K562 (cell line): ENCODE results near the gene CHST2. TPM values are rescaled to one million over a fixed set of nuclear protein-coding genes. Genes with fewer than 3 reads are reported as not detected.

ENCODE experiments used
- ATAC-seq: fragments of 200-7000 bp; cut with Tn5 transposase; 3 replicates; pipeline ENCODE4 v1.9.1; 2020; ENCODE audit warnings: moderate library complexity
- Bru-seq: library from RNA; stranded (reverse); fragments of 400-500 nt; gene quantifications from one replicate; lab custom pipeline; 2021; lab: Mats Ljungman, UMichigan
- BruChase-seq, 2 experiments: library from RNA; stranded (reverse); fragments of 400-500 nt; gene quantifications; one replicate each; lab custom pipeline; 2021; lab: Mats Ljungman, UMichigan
- BruUV-seq: library from RNA; stranded (reverse); fragments of 400-500 nt; replicated peaks from 2 replicates; lab custom pipeline; 2021; lab: Mats Ljungman, UMichigan
- CTCF ChIA-PET: fragments of 300-600 bp; formaldehyde crosslinking; extraction: SDS; loops from one replicate; lab custom pipeline; 2021; ENCODE audit warnings: low intra/inter-chr PET ratio; lab: Yijun Ruan, JAX
- POLR2A ChIA-PET: fragments of 300-600, 350-650 bp; sonication (Branson Sonifier 250); formaldehyde crosslinking; extraction: SDS; loops from one replicate; lab custom pipeline; 2021; ENCODE audit warnings: antibody characterized with exemption, inconsistent platforms; lab: Yijun Ruan, JAX
- DNase-seq, 4 experiments: peaks; one replicate each; pipeline versions ENCODE4 v3.0.0 to v3.0.0-alpha.2; 2011 to 2018; ENCODE audit warnings: low spot score in 3 of 4, mixed read lengths in 3 of 4; ENCODE audit errors: extremely low read depth in 1 of 4
- FAIRE-seq: peaks from 2 replicates; lab custom pipeline; 2011; peaks lifted over from hg19 to GRCh38; lab: Jason Lieb, UNC
- H2AFZ ChIP-seq: 2 replicates; pipeline ENCODE4 v1.6.0; 2011; ENCODE audit warnings: low read depth, low read length, control low read depth, inconsistent platforms
- H3K27ac ChIP-seq: fragments of 200-600 bp; 3 replicates; pipeline ENCODE4 v1.8.0; 2011; ENCODE audit warnings: low read depth, mild to moderate bottlenecking, control low read depth, inconsistent platforms, low read length, moderate library complexity, mixed read lengths; ENCODE audit errors: extremely low read depth
- H3K27me3 ChIP-seq, 2 experiments: fragments of 300-600 bp in 1 of 2; 2 replicates in 1 of 2; 3 replicates in 1 of 2; pipeline versions ENCODE4 v1.6.0 to v1.8.0; 2011; ENCODE audit warnings: inconsistent platforms in 2 of 2, low read length in 2 of 2, mild to moderate bottlenecking in 1 of 2, mixed read lengths in 1 of 2, moderate library complexity in 1 of 2; ENCODE audit not compliant: control insufficient read depth in 2 of 2, insufficient read depth in 2 of 2
- H3K36me3 ChIP-seq: fragments of 300-600 bp; 3 replicates; pipeline ENCODE4 v1.8.0; 2011; ENCODE audit warnings: mild to moderate bottlenecking, low read length, inconsistent platforms; ENCODE audit not compliant: control insufficient read depth, insufficient read depth
- H3K4me1 ChIP-seq, 2 experiments: fragments of 200-600 bp in 1 of 2; replicated peaks in 1 of 2; 2 replicates in 1 of 2; 3 replicates in 1 of 2; pipeline versions ENCODE4 v1.5.1 to v1.8.0; 2011; ENCODE audit warnings: inconsistent platforms in 2 of 2, low read length in 2 of 2, mild to moderate bottlenecking in 1 of 2, mixed read lengths in 1 of 2, moderate library complexity in 1 of 2; ENCODE audit not compliant: control insufficient read depth in 2 of 2, insufficient read depth in 2 of 2
- H3K4me2 ChIP-seq: 2 replicates; pipeline ENCODE4 v1.6.1; 2011; ENCODE audit warnings: low read length, control low read depth, inconsistent platforms, mixed read lengths; ENCODE audit not compliant: insufficient read depth
- H3K4me3 ChIP-seq: fragments of 200-600 bp; sonication (generic), shearing (Covaris generic); 2 replicates; pipeline ENCODE4 v1.5.1; 2016; ENCODE audit warnings: control low read depth, inconsistent platforms
- H3K79me2 ChIP-seq: fragments of 200-600 bp; 3 replicates; pipeline ENCODE4 v1.8.0; 2011; ENCODE audit warnings: low read length, inconsistent platforms; ENCODE audit not compliant: control insufficient read depth, insufficient read depth
- H3K9ac ChIP-seq, 2 experiments: 2 replicates each; pipeline versions ENCODE4 v1.6.0 to v1.6.1; 2011; ENCODE audit warnings: low read depth in 2 of 2, low read length in 2 of 2, control low read depth in 1 of 2, inconsistent platforms in 1 of 2, mild to moderate bottlenecking in 1 of 2, mixed read lengths in 1 of 2; ENCODE audit not compliant: insufficient read depth in 1 of 2
- H3K9me1 ChIP-seq: one replicate; pipeline ENCODE4 v1.6.0; 2011; ENCODE audit warnings: inconsistent platforms, mild to moderate bottlenecking, low read length, moderate library complexity; ENCODE audit not compliant: control insufficient read depth, insufficient read depth
- H3K9me3 ChIP-seq: replicated peaks from 2 replicates; pipeline ENCODE4 v1.5.1; 2011; ENCODE audit warnings: low read depth, low read length, inconsistent platforms; ENCODE audit not compliant: control insufficient read depth, insufficient read depth
- H4K20me1 ChIP-seq: replicated peaks from 2 replicates; pipeline ENCODE4 v1.6.1; 2011; ENCODE audit warnings: low read length, inconsistent platforms, mixed read lengths; ENCODE audit not compliant: control insufficient read depth, insufficient read depth
- GTF2A2 ChIP-seq: IDR thresholded peaks from 2 replicates; pipeline ENCODE4 v1.6.1; 2016; ENCODE audit warnings: mild to moderate bottlenecking, missing genetic modification characterization, missing compliant biosample characterization
- HBP1 ChIP-seq: fragments of 450-650 bp; formaldehyde crosslinking; IDR thresholded peaks from 2 replicates; pipeline ENCODE4 v1.4.0; 2022; ENCODE audit warnings: missing genetic modification characterization
- IRF2 ChIP-seq: sonication (generic); formaldehyde crosslinking; IDR thresholded peaks from 2 replicates; pipeline ENCODE4 v1.8.1; 2022; ENCODE audit warnings: mild to moderate bottlenecking, missing genetic modification reagents
- RBFOX2 ChIP-seq: fragments of 200-400 bp; formaldehyde crosslinking; IDR thresholded peaks from 2 replicates; pipeline ENCODE4 v1.6.1; 2017; ENCODE audit warnings: low read depth, mild to moderate bottlenecking, low read length, moderate library complexity
- SMARCA4 ChIP-seq: fragments of 450-650 bp; IDR thresholded peaks from 2 replicates; pipeline ENCODE4 v1.6.1; 2016
- TCF3 ChIP-seq: sonication (generic); formaldehyde crosslinking; IDR thresholded peaks from 2 replicates; pipeline ENCODE4 v1.4.0; 2020; ENCODE audit warnings: mild to moderate bottlenecking, missing genetic modification reagents
- TEAD4 ChIP-seq, 2 experiments: sonication (generic) in 1 of 2; formaldehyde crosslinking in 1 of 2; IDR thresholded peaks; 2 replicates each; pipeline versions ENCODE4 v1.6.1 to v1.8.0; 2012 to 2022; ENCODE audit warnings: borderline replicate concordance in 1 of 2, inconsistent platforms in 1 of 2, low read length in 1 of 2, mild to moderate bottlenecking in 1 of 2, missing genetic modification reagents in 1 of 2
- TFAM ChIP-seq: fragments of 250-450 bp; sonication (Bioruptor Pico); conservative IDR thresholded peaks from 2 replicates; pipeline ENCODE4 v1.5.0; 2021; ENCODE audit warnings: mild to moderate bottlenecking, moderate library complexity
- ZNF583 ChIP-seq: fragments of 250-450 bp; sonication (Bioruptor Pico); IDR thresholded peaks from 2 replicates; pipeline ENCODE4 v1.4.0; 2020
- ZNF639 ChIP-seq, 2 experiments: fragments of 200-800 bp in 1 of 2; sonication (Bioruptor generic) in 1 of 2; sonication (generic) in 1 of 2; formaldehyde crosslinking in 1 of 2; IDR thresholded peaks in 1 of 2; conservative IDR thresholded peaks in 1 of 2; 2 replicates each; pipeline versions ENCODE4 v1.5.0 to v1.6.1; 2016 to 2020; ENCODE audit warnings: missing compliant biosample characterization in 1 of 2, missing genetic modification characterization in 1 of 2, missing genetic modification reagents in 1 of 2
- WGBS: fragments of 100-300 bp; shearing (Covaris generic); methylation state at CpG from one replicate; pipeline ENCODE4 v1.1.6; 2016; ENCODE audit warnings: low coverage, mixed read lengths; ENCODE audit not compliant: insufficient coverage; ENCODE audit errors: missing lambda C conversion rate; 5-methylcytosine and 5-hydroxymethylcytosine counted together
- in situ Hi-C: fragments of 300-500 bp; cut with MboI; formaldehyde crosslinking; loops from 4 replicates; pipeline ENCODE4 v1.15.0; 2018; ENCODE audit warnings: inconsistent platforms, mixed read lengths
- intact Hi-C: fragments of 100-400 bp; cut with micrococcal nuclease; formaldehyde crosslinking; loops from 2 replicates; pipeline ENCODE4 v1.14.2; 2022
- long read RNA-seq, 3 experiments: library from polyadenylated mRNA in 2 of 3; library from RNA in 1 of 3; unstranded in 2 of 3; stranded (forward) in 1 of 3; transcript quantifications; one replicate each; pipeline ENCODE4 v2.0.0, GENCODE V29; 2019 to 2022
- polyA minus RNA-seq, 3 experiments: library from RNA; depleted of rRNA, polyadenylated mRNA; stranded (reverse); fragments of >200 nt; gene quantifications; 2 replicates each; pipeline ENCODE4 v1.2.3, GENCODE V29; 2011
- polyA plus RNA-seq, 8 experiments: library from polyadenylated mRNA; depleted of rRNA in 4 of 8; stranded (reverse) in 5 of 8; unstranded in 3 of 8; fragments of >200 nt; fragmentation: Nextera tagmentation in 2 of 8; fragmentation: Illumina TruSeq in 1 of 8; extraction: Ambion mirVana in 2 of 8; extraction: Trizol in 1 of 8; gene quantifications; 2 replicates each; pipeline versions ENCODE4 v1.2.1 to v1.2.3, GENCODE V29; 2011 to 2014; ENCODE audit warnings: inconsistent platforms in 1 of 8, missing spikeins in 1 of 8
- total RNA-seq, 7 experiments: library from RNA; depleted of rRNA in 6 of 7; stranded (reverse); fragments of >200 nt in 6 of 7; fragmentation: Illumina TruSeq in 2 of 7; extraction: Trizol in 2 of 7; gene quantifications; 2 replicates each; pipeline versions ENCODE4 v1.2.1 to v1.2.3, GENCODE V29; 2011 to 2021; ENCODE audit warnings: low replicate concordance in 1 of 7

The CHST2 gene
- total RNA-seq (2011; cell fraction: chromatin; rRNA removed; ENCODE audit: low replicate concordance), result 15.4 and 34.1 TPM in 2 replicates
- 40.4 and 52.0 TPM in 2 replicates for total RNA-seq (2011; cell fraction: nucleolus; rRNA removed)
- total RNA-seq (2011; cell fraction: nucleoplasm; rRNA removed), result 27.5 and 32.1 TPM in 2 replicates
- total RNA-seq (2014; rRNA removed), result 27.3 and 28.5 TPM in 2 replicates
- total RNA-seq (2014; rRNA removed; fragmentation: Illumina TruSeq; extraction: Trizol), result 10.6 and 10.7 TPM in 2 replicates
- 13.9 and 14.7 TPM in 2 replicates for total RNA-seq (2015; rRNA removed; fragmentation: Illumina TruSeq; extraction: Trizol)
- total RNA-seq (2021), result 55.1 and 60.3 TPM in 2 replicates
- 8.0 and 13.7 TPM in 2 replicates for polyA plus RNA-seq (2011; rRNA removed)
- polyA plus RNA-seq (2011; cell fraction: cytosol; rRNA removed), result 10.9 and 33.4 TPM in 2 replicates
- polyA plus RNA-seq (2011; cell fraction: nucleus; rRNA removed), result 19.2 and 52.4 TPM in 2 replicates
- 25.3 and 34.2 TPM in 2 replicates for polyA plus RNA-seq (2012)
- polyA plus RNA-seq (2014; fragmentation: Illumina TruSeq; extraction: Trizol), result 16.5 and 19.2 TPM in 2 replicates
- 1 to 10 TPM; 3.4 to 3.7 TPM for polyA plus RNA-seq (2014; fragmentation: Nextera tagmentation; extraction: Ambion mirVana)
- 32.6 and 36.4 TPM in 2 replicates for polyA plus RNA-seq (2014; rRNA removed)
- 4.3 and 8.8 TPM in 2 replicates for polyA minus RNA-seq (2011; rRNA and poly(A)+ RNA removed)
- polyA minus RNA-seq (2011; cell fraction: cytosol; rRNA and poly(A)+ RNA removed), result 17.7 and 18.6 TPM in 2 replicates
- polyA minus RNA-seq (2011; cell fraction: nucleus; rRNA and poly(A)+ RNA removed), result 21.2 and 23.4 TPM in 2 replicates
- percentile 81 among the genes with signal in this experiment for Bru-seq, nascent RNA
- BruChase-seq, experiment 1, labeled RNA remaining after a 2-hour chase, result percentile 72 among the genes with signal in this experiment
- percentile 73 among the genes with signal in this experiment for BruChase-seq, experiment 2, labeled RNA remaining after a 6-hour chase
- long read RNA-seq, experiment 1, full-length matches to known transcripts, result 133 of 370 reads
- long read RNA-seq, experiment 1, partial matches to known transcripts, result 221 of 370 reads
- long read RNA-seq, experiment 1, other reads (novel, unspliced or antisense), result 16 of 370 reads
- long read RNA-seq, experiment 2, full-length matches to known transcripts, result 139 of 204 reads
- long read RNA-seq, experiment 2, partial matches to known transcripts, result 56 of 204 reads
- long read RNA-seq, experiment 2, other reads (novel, unspliced or antisense), result 9 of 204 reads
- long read RNA-seq, experiment 3, full-length matches to known transcripts, result 11 of 22 reads
- long read RNA-seq, experiment 3, partial matches to known transcripts, result 8 of 22 reads
- long read RNA-seq, experiment 3, other reads (novel, unspliced or antisense), result 3 of 22 reads

GRCh38 chr3:143119009-143119914, at the start of gene CHST2:
Gene CHST2, plus strand, starts transcription at chr3:143119771. Its CDS starts 1,046 bp downstream, at chr3:143120817.
- ATAC-seq, result peak; percentile 89
- intact Hi-C loops, result loop anchor here (2.0 kb wide), 1 partner anchor 34 kb away; no protein-coding TSS in a partner anchor
- ChIA-PET POLR2A (interaction anchor here (0.6 to 2.1 kb wide), 6 partner anchors 10 to 551 kb away, joined by 3 to 6 read pairs (median 4); no protein-coding TSS in a partner anchor), CTCF (no interaction called here)
- Histone ChIP-seq H3K9me1 (no peaks in the 10 kb centered on the region), H2AFZ (peak within 1 kb of the TSS; percentile 91), H3K9me3 (peaks cover 7% of the 10 kb centered on the region), H3K4me1 (peaks cover 32 to 34% of the 10 kb centered on the region in 2 experiments; a peak in 4 of 5 replicates), H3K4me3 (peak within 1 kb of the TSS; percentile 89), H3K79me2 (peaks cover 67% of the 10 kb centered on the region), H3K27ac (peak within 1 kb of the TSS; percentile 99), H4K20me1 (no peaks in the 10 kb centered on the region), H3K27me3 (no peaks in the 10 kb centered on the region), H3K9ac (peak within 1 kb of the TSS; percentile 93 to 99), H3K4me2 (peak within 1 kb of the TSS; percentile 92), H3K36me3 (peaks cover 16% of the 10 kb centered on the region; the same call in 2 of the 3 replicates)
- WGBS, result under 1% methylated on average over 59 of the region's 102 CpGs
- in situ Hi-C loops, result no loop called here
- FAIRE-seq, result peak; percentile 78
- TSS peak; percentile 78 for BruUV-seq
- peak; percentile 89 to 97 (median 95) for DNase-seq
- TF ChIP-seq HBP1 (CRISPR knock-in tag), result 0 out of 2 replicates have a peak, but pooled peaks have one; percentile 61
- peak; percentile 93 for TF ChIP-seq RBFOX2
- peak; percentile 36; the same call in 1 of the 2 replicates for TF ChIP-seq GTF2A2 (tag)
- no peak for TF ChIP-seq TFAM
- TF ChIP-seq SMARCA4, result 0 out of 2 replicates have a peak, but pooled peaks have one; percentile 24
- no peak for TF ChIP-seq IRF2
- 0 out of 2 replicates have a peak, but pooled peaks have one; percentile 6 for TF ChIP-seq TEAD4 (IDR thresholded peaks at IDR 0.05; ENCODE audit: low read length)
- TF ChIP-seq TEAD4 (CRISPR knock-in tag; IDR thresholded peaks at IDR 0.05; ENCODE audit: borderline replicate concordance), result no peak
- peak in 1 of 2 experiments; percentile 1; a peak in 1 of 4 replicates for TF ChIP-seq ZNF639 (CRISPR knock-in tag; conservative IDR thresholded peaks at IDR 0.05 in 1 of 2, IDR thresholded peaks at IDR 0.05 in 1 of 2)
- 0 out of 2 replicates have a peak, but pooled peaks have one; percentile 21 for TF ChIP-seq TCF3 (CRISPR knock-in tag)
- TF ChIP-seq ZNF583 (CRISPR knock-in tag), result 0 out of 2 replicates have a peak, but pooled peaks have one; percentile 12
